Measurements from ENCODE around the gene PRKCB.

GRCh38 chr16:24119807-24120206 lies 284.0 kb downstream of the PRKCB start:
- TF ChIP-seq, protein P1, sequence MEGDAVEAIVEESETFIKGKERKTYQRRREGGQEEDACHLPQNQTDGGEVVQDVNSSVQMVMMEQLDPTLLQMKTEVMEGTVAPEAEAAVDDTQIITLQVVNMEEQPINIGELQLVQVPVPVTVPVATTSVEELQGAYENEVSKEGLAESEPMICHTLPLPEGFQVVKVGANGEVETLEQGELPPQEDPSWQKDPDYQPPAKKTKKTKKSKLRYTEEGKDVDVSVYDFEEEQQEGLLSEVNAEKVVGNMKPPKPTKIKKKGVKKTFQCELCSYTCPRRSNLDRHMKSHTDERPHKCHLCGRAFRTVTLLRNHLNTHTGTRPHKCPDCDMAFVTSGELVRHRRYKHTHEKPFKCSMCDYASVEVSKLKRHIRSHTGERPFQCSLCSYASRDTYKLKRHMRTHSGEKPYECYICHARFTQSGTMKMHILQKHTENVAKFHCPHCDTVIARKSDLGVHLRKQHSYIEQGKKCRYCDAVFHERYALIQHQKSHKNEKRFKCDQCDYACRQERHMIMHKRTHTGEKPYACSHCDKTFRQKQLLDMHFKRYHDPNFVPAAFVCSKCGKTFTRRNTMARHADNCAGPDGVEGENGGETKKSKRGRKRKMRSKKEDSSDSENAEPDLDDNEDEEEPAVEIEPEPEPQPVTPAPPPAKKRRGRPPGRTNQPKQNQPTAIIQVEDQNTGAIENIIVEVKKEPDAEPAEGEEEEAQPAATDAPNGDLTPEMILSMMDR (conservative IDR thresholded peaks at IDR 0.05 in 1 of 2, IDR thresholded peaks at IDR 0.05 in 1 of 2; ENCODE audit: extremely low read depth in 1 of 2, insufficient read depth in 1 of 2, low read depth in 1 of 2, low read length in 2 of 2) = no peak
- TF ChIP-seq EZH2 (IDR thresholded peaks at IDR 0.05; ENCODE audit: borderline replicate concordance, low read length) = no peak
